ENCODE results near the gene TARP.
"Not testable (repeated sequence)": the region's sequence is repeated elsewhere in the genome, so short reads cannot be mapped to it uniquely, and the experiment has no call there.

Gene TARP

GRCh38 chr7:38262026-38262425 is 11.4 kb downstream of the TARP start:
- not testable (repeated sequence) for DNase-seq (ENCODE audit: low read depth)

GRCh38 chr7:38261601-38262000 is 11.8 kb downstream of the TARP start:
- not testable (repeated sequence) for DNase-seq (ENCODE audit: low read depth)

- not testable (repeated sequence) for DNase-seq (ENCODE audit: low read depth)
These were observed 14.3 kb downstream of the TARP start for GRCh38 chr7:38259157-38259556.

DNA sequence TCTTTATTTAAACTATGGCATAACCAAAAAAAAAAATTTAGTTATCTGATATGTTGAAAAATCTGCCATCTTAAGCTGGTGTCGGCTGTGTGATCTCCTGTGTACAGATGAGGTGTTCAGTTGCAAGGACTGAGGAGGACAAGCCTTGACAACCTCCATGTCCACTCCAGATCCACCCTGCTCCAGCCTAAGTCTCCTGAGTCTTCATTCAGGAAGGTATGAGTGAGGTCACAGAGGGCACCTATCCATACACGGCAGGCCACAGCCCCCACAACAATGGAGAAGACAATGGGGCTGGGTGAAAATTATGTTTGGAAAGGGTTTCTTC is 16.1 kb downstream of the TARP start:
- no peak for DNase-seq (ENCODE audit: low read depth)

DNA sequence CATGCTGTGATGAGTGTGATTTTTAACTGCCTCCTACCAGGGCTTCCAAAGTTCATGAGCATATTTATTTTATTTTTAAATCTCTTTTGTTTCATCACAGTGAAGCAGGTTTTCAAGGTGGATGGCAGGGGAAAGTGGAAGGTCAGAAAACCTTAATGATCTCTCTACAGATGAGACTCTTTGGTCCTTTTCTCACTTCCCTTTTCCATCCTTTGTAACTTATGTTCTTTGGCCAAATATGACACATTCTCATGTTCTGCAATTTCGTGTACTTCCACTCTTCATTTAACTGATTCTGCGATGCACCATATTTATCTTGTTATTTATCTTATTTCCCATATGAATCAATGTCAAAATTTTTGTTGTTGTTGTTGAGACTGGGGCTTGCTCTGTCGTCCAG is 23.6 kb downstream of the TARP start:
- DNase-seq (ENCODE audit: low read depth) = not testable (repeated sequence)

DNA sequence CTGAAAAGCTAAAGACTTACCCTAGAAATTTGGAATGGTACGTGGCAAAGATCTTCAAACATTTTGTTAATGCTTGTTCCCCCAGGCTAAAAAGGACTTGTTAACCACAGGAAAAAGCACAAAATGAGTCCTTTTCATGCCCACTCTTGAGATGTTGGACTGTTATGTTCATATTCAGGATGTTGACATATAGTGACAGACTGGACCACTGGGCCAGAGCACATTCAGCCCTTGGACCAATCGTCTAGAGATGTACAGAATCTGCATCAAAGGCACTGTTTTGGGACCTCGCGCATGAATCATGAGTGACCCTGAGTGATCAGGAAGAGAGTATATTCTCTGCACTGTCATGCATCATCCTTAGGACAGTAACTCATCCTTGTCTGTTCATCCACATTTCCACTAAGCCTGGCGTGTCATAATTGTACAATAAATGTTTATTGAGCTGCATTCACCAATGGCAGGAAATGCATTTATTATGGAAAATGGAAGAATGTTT is 25.3 kb downstream of the TARP start:
- no peak for DNase-seq (ENCODE audit: low read depth)

DNA sequence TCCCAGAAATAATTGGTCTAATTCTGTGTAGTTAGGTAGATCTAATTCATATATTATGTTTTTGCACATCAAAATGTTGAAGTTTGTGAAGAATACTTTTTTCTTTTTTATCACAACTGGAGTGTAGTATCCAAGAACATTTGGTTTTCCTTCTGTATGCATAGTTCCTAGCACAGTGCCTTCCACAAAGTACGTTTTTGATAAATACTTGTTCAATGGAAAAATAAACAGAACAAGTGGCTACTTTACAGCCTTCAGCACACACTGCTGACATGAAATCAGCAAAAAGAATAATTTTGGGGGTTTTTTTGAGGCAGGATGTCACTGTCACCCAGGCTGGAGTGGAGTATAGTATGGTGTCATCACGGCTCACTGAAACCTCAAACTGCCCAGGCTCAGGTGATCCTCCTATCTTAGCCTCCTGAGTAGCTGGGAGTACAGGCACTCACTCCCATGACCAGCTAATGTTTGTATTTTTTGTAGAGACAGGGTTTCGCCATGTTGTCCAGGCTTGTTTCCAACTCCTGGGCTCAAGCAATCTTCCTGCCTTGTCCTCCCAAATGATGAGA is 27.9 kb downstream of the TARP start:
- no peak for DNase-seq (ENCODE audit: low read depth)

DNA sequence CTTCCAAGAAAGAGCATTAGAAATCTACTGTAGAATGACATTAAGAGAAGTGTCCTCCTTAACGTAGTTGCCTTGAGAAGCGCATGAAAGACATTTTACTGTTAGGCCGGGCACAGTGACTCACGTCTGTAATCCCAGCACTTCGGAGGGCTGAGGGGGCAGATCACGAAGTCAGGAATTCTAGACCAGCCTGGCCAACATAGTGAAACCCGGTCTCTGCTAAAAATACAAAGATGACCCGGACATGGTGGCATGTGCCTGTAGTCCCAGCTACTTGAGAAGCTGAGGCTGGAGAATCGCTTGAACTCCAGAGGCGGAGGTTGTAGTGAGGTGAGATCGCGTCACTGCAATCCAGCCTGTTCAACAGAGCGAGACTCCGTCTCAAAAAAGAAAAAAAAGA is 28.9 kb downstream of the TARP start:
- DNase-seq (ENCODE audit: low read depth) = no peak

DNA sequence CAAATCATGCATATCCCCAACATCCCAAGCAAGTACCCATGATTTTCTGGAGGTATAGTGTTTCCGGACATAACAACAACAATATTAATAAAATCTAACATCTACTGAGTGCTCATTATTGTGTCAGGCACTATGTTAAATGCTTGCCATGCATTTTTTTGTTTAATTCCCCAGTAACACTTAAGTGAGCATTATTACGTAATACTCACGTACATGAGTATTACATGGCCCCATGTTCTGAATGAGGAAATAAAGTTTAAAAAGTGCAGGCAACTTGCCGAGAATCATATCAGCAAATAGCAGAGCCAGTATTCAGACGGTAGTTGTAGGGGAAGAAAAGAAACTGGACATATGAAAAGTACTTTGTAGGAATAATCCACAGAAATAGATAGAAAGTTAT is 30.1 kb downstream of the TARP start:
- not testable (repeated sequence) for DNase-seq (ENCODE audit: low read depth)

DNA sequence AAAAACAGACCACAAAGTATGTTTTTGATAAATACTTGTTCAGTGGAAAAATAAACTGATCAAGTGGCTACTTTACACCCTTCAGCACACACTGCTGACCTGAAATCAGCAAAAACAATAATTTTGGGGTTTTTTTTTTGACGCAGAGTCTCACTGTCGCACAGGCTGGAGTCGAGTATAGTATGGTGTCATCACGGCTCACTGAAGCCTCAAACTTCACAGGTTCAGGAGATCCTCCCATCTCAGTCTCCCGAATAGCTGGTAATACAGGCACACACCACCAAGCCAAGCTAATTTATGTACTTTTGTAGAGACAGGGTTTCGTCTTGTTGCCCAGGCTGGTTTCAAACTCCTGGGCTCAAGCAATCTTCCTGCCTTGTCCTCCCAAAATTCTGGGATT is 30.6 kb downstream of the TARP start:
- no peak for DNase-seq (ENCODE audit: low read depth)

GRCh38 chr7:38241071-38241470 is 32.4 kb downstream of the TARP start:
- DNase-seq (ENCODE audit: low read depth) = no peak

DNA sequence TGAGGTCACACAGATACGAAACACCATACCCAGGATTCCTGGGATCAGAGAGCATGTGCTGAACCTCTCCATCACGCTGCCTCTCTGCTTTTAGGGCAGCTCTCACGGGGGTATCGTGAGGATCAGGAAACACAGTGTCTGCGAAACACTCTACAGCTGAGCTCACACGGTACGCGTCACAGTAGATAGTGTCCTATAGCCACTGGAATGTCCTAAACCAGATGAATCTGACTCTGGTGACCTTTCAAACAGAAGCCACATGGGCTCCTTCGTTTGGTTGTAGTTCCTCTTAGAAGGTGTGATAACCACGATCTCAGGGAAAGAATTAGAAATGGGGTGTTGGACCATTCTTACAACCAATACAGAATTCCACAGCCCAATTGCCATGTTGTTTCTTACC is 34.3 kb downstream of the TARP start:
- not testable (repeated sequence) for DNase-seq (ENCODE audit: low read depth)

- no peak for DNase-seq (ENCODE audit: low read depth)
These were observed 37.8 kb downstream of the TARP start for GRCh38 chr7:38235606-38236005.

DNA sequence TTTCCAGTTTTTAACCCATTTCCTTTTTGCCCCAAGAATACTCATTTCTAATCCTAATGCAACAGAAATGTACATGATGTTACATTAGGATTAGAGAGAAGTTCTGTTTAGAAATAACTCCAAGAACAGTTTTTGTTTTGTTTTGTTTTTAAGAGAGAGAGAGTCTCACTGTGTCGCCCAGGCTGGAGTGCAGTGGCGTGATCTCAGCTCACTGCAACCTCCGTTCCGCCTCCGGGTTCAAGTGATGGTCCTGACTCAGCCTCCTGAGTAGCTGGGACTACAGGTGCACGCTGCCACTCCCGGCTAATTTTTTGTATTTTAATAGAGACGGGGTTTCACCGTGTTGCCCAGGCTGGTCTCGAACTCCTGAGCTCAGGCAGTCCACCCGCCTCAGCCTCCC is 38.7 kb downstream of the TARP start:
- not testable (repeated sequence) for DNase-seq (ENCODE audit: low read depth)

DNA sequence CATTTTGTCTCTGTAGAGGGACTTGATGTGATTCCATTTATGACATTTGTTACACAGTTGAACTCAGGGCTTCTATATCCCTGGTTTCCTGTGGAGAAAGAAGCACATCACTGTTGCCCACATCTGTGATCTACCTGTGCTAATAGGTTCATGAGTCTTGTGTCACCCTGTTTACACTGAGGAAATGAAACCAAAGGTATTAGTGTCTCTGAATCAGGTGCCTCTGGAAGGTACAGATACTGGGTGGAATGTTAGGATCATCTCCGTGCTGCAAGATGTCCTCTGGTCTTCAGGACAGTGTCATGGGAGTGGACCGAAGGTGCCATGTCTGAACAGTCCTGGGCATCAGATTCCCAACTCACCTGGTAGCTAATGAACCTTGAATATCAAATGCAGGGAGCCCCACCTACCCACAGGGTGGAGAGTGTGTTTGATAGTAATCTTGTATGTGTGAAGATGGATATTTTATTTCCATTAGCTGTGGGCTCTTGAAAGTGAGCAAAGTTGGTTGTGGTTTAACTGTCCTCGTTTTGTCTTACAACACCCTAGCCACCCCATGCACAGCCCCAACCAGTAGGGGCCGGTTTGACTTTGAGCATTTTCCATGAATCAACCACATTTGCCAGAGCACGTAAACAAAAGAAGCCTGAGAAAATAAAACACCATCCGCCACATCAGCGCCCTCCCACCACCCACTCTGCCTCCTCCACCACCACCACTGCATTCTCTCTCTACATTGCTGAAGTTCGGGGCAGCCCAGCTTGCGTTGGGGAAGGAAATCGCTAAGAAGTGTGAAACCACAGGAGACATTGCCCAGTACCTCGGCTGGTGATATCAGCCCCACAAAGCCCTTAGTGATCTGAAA is 40.7 kb downstream of the TARP start:
- DNase-seq (ENCODE audit: low read depth) = peak; percentile 54

GRCh38 chr7:38229884-38230642 is 43.4 kb downstream of the TARP start:
- DNase-seq (ENCODE audit: low read depth) = no peak

GRCh38 chr7:38229386-38229785 is 44.0 kb downstream of the TARP start:
- no peak for DNase-seq (ENCODE audit: low read depth)

DNA sequence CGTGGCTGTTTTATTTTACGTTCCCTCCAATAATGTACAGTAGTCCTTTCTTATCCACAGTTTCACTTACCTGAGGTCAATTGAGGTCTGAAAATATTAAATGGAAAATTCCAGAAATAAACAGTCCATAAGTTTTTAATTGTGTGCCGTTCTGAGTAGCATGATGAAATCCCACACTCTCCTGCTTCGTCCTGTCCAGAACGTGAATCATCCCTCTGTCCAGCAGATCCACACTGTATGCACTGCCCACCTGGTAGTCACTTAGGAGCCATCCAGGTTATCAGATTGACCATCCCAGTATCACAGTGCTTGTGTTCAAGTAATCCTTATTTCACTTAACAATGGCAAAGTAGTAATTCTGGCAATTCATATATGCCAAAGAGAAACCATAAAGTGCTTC is 49.0 kb downstream of the TARP start:
- DNase-seq (ENCODE audit: low read depth) = no peak

- DNase-seq (ENCODE audit: low read depth) = no peak
These were observed 50.1 kb downstream of the TARP start for GRCh38 chr7:38223306-38223705.

DNA sequence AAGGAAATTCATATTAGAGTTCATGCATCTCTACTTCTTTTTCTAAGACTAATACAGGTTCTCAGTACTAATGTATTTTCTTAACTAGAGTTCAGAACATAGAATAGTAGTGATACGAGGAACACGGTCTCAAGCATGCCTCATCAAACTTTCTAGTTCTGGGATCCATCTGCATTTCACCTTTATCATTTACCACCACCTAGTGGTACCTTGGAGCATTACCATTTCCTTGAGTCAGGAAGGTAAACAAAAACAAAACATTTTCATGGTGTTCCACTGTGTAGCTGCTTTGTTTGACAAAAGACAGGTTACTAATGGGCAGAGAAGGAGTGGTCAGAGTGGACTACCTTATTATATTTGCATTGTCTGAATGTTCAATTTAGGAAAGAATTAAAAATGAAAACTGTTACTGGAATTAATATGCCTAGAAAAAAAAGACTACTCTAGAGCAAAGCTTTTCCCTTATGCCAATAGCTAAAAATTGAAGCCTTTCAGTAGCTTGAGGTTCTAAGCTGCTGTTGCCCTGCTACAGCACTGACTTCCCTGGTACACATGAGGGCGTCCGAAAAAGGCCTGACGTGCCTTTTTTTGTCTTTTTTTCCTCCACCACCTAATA is 50.8 kb downstream of the TARP start:
- DNase-seq (ENCODE audit: low read depth) = no peak

DNA sequence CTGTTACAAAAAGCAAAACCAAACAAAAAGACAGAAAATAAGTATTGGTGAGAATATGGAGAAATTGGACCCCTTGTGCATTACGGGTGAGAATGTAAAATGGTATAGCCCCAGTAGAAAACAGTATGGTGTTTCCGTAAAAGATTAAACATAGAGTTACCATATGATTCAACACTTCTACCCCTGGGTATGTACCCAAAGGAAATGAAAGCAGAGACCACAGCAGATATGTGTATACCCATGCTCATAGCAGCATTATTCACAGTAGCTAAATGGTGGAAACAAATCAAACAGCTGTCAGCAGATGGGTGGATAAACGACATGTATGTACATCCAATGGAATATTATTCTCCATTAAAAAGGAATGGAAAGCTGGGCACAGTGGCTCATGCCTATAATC is 53.0 kb downstream of the TARP start:
- DNase-seq (ENCODE audit: low read depth) = no peak

DNA sequence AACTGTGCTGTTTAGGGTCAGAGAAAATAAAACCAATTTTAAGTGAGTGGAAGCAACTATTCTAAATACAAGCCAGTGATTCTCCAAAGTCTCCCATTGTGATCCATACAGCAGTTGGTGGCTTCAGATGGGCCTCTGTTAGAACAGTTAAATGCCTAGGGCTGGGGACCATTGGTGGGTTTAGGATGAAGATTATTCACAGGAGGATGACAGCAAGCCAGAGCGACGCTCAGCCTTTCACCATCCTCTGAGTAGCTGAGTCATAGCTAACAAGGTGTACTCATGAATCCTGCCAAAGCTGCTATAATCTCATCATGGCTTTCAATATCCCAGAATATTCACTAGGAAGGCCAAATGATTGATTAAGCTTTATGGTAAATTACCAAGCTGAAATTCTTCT is 55.8 kb downstream of the TARP start:
- DNase-seq (ENCODE audit: low read depth) = no peak

Data from stimulated activated CD8-positive, alpha-beta memory T cell treated with anti-CD3 and anti-CD28 coated beads, Interleukin-7, amount 100 ng/mL, for 24 hours (primary cell).